ENCODE results near the gene PHRF1.
"Not testable (repeated sequence)": the region's sequence is repeated elsewhere in the genome, so short reads cannot be mapped to it uniquely, and the experiment has no call there.

The PHRF1 gene

DNA sequence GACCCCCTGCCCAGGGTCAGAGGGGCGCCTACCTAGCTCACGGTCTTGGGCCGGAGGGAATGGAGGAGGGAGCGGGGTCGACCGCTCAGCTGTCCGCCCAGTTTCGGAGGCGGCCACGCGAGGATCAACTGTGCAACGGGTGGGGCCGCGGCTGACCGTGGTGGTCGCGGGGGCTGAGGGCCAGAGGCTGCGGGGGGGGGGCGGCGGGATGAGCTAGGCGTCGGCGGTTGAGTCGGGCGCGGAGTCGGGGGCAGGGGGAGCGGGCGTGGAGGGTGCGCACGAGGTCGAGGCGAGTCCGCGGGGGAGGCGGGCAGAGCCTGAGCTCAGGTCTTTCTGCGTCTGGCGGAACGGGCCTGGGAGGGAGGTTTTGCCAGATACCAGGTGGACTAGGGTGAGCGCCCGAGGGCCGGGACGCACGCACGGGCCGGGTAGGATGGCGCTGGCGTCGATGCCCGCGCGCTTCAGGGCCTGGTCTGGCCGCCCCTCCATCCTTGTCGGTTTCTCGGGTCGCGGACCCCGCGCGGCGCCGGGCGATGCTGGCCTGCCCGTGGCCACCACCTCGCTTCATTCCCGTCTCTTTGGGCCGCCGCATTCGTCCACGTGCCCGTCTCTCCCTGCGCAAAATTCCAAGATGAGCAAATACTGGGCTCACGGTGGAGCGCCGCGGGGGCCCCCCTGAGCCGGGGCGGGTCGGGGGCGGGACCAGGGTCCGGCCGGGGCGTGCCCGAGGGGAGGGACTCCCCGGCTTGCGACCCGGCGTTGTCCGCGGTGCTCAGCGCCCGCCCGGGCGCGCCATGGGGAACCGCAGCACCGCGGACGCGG is 60.5 kb downstream of the PHRF1 start, which contains the start of gene DRD4:
TSS of gene DRD4 (plus strand) at position 759 of the 822 bp plus-strand sequence. CDS start at position 795, 36 bp downstream.
- FAIRE-seq: no peak

GRCh38 chr11:637333-637592 is 61.0 kb downstream of the PHRF1 start:
- FAIRE-seq: no peak

GRCh38 chr11:637593-638521 is 61.6 kb downstream of the PHRF1 start:
- FAIRE-seq: no peak

DNA sequence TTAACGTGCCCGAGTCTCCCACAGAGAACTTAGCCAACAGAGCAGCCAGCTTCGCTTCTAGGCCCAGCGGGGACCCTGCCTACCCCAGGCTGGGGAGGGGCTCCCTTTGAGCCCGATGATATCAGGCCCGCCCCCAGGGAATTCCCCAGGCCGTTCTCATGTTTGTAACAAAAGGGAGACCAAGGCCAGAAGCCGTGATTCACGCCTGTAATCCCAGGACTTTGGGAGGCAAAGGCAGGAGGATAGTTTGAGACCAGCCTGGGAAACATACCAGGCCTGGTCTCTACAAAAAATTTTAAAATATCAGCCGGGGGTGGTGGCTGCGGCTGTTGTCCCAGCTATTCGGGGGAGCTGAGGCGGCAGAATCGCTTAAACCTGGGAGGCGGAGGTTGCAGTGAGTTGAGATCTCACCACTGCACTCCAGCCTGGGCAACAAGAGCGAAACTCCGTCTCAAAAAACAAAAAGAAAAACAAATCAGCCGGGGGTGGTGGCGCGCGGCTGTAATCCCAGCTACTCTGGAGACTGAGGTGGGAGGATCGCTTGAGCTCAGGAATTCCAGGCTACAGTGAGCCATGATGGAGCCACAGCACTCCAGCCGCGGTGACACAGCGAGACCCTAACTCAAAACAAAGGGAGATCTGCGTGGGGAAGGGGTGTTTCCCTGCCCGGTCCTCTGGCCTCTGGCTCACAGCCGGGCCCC is 62.5 kb downstream of the PHRF1 start:
- FAIRE-seq: no peak

DNA sequence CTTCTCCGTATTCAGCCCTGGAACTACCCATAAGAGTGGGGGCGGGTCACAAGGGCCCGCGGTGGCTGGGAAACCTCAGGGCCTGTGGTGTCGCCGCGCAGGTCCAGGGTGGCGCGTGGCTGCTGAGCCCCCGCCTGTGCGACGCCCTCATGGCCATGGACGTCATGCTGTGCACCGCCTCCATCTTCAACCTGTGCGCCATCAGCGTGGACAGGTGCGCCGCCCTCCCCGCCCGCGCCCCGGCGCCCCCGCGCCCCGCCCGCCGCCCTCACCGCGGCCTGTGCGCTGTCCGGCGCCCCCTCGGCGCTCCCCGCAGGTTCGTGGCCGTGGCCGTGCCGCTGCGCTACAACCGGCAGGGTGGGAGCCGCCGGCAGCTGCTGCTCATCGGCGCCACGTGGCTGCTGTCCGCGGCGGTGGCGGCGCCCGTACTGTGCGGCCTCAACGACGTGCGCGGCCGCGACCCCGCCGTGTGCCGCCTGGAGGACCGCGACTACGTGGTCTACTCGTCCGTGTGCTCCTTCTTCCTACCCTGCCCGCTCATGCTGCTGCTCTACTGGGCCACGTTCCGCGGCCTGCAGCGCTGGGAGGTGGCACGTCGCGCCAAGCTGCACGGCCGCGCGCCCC is 63.2 kb downstream of the PHRF1 start:
- no peak for FAIRE-seq

DNA sequence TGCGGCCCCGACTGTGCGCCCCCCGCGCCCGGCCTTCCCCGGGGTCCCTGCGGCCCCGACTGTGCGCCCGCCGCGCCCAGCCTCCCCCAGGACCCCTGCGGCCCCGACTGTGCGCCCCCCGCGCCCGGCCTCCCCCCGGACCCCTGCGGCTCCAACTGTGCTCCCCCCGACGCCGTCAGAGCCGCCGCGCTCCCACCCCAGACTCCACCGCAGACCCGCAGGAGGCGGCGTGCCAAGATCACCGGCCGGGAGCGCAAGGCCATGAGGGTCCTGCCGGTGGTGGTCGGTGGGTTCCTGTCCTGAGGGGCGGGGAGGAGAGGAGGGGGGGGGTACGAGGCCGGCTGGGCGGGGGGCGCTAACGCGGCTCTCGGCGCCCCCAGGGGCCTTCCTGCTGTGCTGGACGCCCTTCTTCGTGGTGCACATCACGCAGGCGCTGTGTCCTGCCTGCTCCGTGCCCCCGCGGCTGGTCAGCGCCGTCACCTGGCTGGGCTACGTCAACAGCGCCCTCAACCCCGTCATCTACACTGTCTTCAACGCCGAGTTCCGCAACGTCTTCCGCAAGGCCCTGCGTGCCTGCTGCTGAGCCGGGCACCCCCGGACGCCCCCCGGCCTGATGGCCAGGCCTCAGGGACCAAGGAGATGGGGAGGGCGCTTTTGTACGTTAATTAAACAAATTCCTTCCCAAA is 63.9 kb downstream of the PHRF1 start:
- no peak for FAIRE-seq

GRCh38 chr11:641806-642370 is 65.6 kb downstream of the PHRF1 start:
- FAIRE-seq: no peak

DNA sequence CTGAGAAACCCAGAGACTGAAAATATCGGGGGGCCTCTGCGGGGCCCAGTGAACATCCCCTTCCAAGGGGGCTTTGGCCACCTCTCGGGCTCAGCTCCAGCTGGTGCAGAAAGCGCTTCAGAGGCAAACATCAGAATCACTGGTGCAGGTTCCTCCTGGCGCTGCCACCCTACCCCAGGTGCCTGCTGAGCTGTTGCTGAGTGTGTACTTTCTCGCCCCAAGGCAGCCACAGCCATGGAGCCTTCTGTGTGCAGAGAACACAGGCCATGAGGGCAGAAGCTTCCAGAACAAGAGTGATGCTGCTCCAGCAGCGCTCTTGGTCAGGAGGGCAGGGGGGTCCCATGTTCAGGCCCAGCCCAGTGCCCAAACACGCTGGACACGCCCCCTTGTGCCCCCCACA is 67.1 kb downstream of the PHRF1 start:
- FAIRE-seq: no peak

DNA sequence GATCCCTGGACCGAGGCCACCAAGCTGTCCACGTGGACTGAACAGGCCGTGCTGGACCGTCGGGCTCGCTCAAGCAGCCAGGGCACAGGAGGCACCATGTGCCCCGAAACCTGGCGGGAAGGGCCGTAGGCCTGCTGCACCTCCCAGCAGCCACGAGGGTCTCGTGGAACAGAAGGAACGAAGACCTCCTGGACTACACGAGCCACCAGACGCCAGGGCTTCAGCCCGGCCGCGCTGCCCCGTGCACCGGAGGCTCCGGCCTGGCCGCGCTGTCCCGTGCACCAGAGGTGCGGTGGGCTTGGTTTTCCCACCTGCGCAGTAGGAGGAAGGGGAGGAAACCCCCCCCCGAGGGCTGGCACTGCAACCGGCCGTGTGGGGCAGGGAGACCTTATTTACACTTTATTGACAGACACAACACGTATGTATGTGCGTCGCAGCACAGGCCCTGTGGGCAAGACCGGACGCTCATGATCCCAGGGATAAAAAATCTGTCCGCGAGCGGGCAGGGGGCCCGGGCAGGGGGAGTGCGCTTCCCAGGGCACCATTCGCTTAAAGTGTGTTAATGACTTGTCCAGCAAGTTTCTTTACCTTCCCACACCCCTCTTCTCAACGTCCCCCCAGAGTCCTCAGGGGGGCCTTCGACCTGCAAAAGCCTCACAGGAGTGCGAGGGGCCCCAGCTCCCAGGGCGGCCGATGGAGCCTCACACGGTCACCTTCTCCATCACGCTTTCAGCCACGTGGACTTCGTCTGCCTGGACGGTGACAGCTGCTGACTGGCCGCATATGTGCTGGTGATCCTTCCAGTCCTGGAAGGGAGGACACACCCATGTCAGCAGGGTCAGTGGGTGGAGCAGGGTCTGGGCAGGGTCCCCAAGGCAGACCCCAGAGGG is 67.8 kb downstream of the PHRF1 start:
- no peak for FAIRE-seq

- FAIRE-seq: no peak
These were observed 69.3 kb downstream of the PHRF1 start for GRCh38 chr11:645536-645935.

DNA sequence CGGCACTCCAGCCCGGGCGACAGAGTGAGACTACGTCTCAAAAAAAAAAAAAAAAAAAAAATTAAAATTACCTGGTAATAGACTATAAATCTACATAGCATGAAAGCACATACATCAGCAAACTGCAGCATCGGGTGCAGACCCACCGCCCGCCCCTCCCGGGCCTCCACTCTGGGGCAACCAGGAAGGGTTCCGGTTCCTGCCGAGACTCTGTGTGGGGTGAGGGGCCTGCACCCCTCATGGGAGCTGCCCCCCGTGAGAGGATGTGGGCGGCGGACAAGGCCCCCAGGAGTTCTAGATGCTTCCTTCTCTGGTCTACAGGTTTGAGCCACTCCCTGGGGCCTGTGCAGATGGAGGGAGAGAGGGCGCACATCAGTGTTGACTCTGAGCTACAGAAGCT is 69.9 kb downstream of the PHRF1 start:
- FAIRE-seq: no peak

DNA sequence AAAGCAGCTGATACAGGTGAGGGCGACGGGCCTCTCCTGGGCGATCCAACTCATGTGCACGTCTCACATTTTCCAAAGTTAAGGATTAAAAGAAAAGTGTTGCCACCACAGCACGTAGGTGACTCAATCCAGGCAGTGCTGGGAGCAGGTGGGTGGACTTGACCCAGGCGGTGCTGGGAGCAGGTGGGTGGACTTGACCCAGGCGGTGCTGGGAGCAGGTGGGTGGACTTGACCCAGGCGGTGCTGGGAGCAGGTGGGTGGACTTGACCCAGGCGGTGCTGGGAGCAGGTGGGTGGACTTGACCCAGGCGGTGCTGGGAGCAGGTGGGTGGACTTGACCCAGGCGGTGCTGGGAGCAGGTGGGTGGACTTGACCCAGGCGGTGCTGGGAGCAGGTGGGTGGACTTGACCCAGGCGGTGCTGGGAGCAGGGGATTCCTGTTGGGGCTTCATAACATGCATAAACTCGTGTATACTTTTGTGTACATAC is 71.4 kb downstream of the PHRF1 start:
- FAIRE-seq: not testable (repeated sequence)

GRCh38 chr11:650482-650881 is 74.2 kb downstream of the PHRF1 start:
- no peak for FAIRE-seq

DNA sequence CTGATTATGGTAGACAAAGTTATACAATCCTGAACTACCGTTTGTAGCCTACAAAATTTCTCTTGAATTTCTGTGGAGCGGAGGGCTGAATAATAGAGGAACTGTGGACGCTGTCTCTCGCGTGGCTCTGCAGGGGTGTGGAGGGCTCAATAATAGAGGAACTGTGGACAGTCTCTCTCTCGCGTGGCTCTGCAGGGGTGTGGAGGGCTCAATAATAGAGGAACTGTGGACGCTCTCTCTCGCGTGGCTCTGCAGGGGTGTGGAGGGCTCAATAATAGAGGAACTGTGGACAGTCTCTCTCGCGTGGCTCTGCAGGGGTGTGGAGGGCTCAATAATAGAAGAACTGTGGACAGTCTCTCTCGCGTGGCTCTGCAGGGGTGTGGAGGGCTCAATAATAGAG is 76.9 kb downstream of the PHRF1 start:
- FAIRE-seq: not testable (repeated sequence)

DNA sequence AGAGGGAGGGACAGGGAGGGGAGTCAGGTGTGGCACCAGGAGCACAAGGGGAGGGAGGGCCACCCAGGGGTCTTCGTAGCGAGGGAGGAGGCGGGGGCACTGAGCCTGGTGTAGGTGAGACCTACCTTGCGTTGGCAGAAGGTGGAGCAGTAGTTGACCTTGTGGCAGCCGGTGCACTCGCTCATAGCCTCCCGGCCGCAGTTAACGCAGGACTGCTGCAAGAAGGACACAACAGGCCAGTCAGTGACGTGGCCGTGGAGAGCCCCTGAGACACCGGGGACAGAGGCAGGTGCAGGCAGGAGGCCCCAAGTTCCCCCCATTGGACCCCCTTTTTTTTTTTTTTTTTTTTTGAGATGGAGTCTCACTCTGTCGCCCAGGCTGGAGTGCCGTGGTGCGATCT is 77.6 kb downstream of the PHRF1 start:
- no peak for FAIRE-seq

- not testable (repeated sequence) for FAIRE-seq
These were observed 78.2 kb downstream of the PHRF1 start for GRCh38 chr11:654444-654843.

DNA sequence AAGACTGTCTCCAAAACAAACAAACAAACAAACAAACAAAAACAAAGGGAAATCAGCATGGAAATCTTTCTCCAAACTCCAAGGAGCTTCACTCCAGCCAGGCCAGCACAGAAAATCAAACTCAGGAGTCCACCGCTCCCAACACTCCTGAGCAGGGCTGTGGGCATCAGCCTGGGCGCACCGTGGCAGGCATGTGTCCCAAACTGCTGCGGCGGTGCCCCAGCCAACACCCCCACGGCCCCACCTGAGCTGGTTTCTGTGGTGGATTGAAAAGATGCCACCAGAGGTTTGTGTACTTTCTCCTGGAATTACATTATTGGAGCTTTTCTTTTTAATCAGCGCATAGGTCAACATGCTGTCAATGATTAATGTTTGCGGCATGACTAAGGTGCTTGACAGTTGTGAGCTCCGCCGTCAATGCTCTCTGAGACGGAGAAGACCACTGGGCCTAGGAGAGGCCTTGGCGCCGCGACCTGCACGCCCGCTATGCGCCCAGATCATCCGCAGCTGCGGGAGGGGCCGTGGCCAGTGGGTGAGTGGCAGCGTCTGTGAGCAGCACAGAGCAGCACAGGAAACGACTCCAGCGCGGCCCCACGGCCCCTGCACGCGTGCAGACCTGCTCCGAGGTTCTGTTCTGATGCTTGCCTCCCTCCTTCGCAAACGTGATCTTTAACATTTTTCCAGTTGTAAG is 78.9 kb downstream of the PHRF1 start:
- FAIRE-seq: no peak

DNA sequence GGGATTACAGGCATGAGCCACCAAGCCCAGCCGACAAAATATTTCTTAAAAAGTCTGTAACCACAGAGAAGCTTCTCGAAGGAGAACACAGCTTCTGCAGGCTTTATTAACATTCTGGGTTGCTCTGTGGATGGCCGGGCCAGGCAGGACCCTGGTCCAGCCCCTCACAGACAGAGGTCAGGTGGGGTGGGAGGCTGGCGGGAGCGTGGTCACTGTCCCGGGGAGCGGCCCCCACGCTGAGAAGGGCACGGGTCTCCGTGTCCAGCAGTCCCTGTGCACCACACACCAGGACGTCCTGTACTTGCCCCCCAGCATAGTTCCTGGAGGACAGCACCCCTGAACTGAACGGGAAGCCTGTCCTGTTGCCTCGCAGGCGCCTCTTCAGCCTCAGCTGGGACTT is 80.2 kb downstream of the PHRF1 start:
- FAIRE-seq: no peak

GRCh38 chr11:656866-657265 is 80.6 kb downstream of the PHRF1 start:
- no peak for FAIRE-seq

- no peak for FAIRE-seq
These were observed 81.4 kb downstream of the PHRF1 start for GRCh38 chr11:657691-658126.
